HG03280 (cell line): ENCODE results near the gene MGAT5.
A peak's percentile ranks its signal among the peaks of the same experiment; 100 is the strongest.
"Not testable (repeated sequence)": the region's sequence is repeated elsewhere in the genome, so short reads cannot be mapped to it uniquely, and the experiment has no call there.

Experiments
- ATAC-seq: cut with Tn5 transposase; IDR thresholded peaks from one replicate; pipeline ENCODE4 v1.9.1; 2021; ENCODE audit warnings: mild to moderate bottlenecking, moderate library complexity; ENCODE audit not compliant: unreplicated experiment

MGAT5 gene

GRCh38 chr2:134276381-134277172 is 22.7 kb downstream of the MGAT5 start:
- ATAC-seq = no peak

- no peak for ATAC-seq
Observed at GRCh38 chr2:134277223-134277622, 23.4 kb downstream of the MGAT5 start.

GRCh38 chr2:134278553-134278952 is 24.7 kb downstream of the MGAT5 start:
- no peak for ATAC-seq

GRCh38 chr2:134279417-134279816 is 25.5 kb downstream of the MGAT5 start:
- ATAC-seq = no peak

- no peak for ATAC-seq
Observed at GRCh38 chr2:134280231-134280630, 26.4 kb downstream of the MGAT5 start.

GRCh38 chr2:134280726-134281125 is 26.9 kb downstream of the MGAT5 start:
- ATAC-seq = no peak

GRCh38 chr2:134281815-134282419 is 28.0 kb downstream of the MGAT5 start:
- ATAC-seq = no peak

- peak; percentile 92 for ATAC-seq
Observed at GRCh38 chr2:134282629-134283400, 28.9 kb downstream of the MGAT5 start.

GRCh38 chr2:134283661-134284060 is 29.8 kb downstream of the MGAT5 start:
- ATAC-seq = no peak

GRCh38 chr2:134284119-134284670 is 30.3 kb downstream of the MGAT5 start:
- ATAC-seq = no peak

- ATAC-seq = peak; percentile 45
Observed at GRCh38 chr2:134287323-134287722, 33.5 kb downstream of the MGAT5 start.

- ATAC-seq = no peak
Observed at GRCh38 chr2:134288814-134289213, 34.9 kb downstream of the MGAT5 start.

- no peak for ATAC-seq
Observed at GRCh38 chr2:134289225-134289624, 35.4 kb downstream of the MGAT5 start.

- peak; percentile 34 for ATAC-seq
Observed at GRCh38 chr2:134290358-134290757, 36.5 kb downstream of the MGAT5 start.

- ATAC-seq = no peak
Observed at GRCh38 chr2:134292514-134292913, 38.6 kb downstream of the MGAT5 start.

GRCh38 chr2:134293719-134294537 is 40.1 kb downstream of the MGAT5 start:
- ATAC-seq = no peak

GRCh38 chr2:134294598-134294997 is 40.7 kb downstream of the MGAT5 start:
- not testable (repeated sequence) for ATAC-seq

GRCh38 chr2:134295441-134295840 is 41.6 kb downstream of the MGAT5 start:
- ATAC-seq = no peak

GRCh38 chr2:134296301-134296700 is 42.4 kb downstream of the MGAT5 start:
- ATAC-seq = no peak

GRCh38 chr2:134299334-134299733 is 45.5 kb downstream of the MGAT5 start:
- ATAC-seq = no peak

- no peak for ATAC-seq
Observed at GRCh38 chr2:134300585-134300984, 46.7 kb downstream of the MGAT5 start.
